ENCODE measurements around the gene KTN1.

Gene KTN1

DNA sequence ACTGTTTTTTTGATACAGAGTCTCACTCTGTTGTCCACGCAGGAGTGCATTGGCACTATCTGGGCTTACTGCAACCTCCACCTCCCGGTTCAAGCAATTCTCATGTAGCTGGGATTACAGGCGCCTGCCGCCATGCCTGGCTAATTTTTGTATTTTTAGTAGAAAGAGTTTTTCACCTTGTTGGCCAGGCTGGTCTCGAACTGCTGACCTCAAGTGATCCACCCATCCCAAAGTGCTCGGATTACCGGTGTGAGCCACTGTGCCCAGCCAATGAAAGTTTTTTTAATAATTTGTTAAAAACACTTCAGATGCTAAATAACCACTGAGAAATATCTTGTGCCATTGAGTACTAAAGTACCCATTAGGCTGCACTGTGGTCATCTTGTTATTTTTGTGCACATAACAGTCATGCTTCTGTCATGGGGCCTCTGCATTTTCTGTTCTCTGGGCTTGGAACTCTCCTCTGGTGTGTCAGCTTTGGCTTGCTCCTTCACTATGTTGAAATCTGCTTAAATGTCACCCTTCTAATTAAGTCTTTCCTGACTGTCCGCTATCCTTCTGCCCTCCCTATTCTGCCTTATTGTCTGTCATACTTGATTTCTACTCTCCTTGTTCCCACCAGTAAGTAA is 105.1 kb downstream of the KTN1 start:
- DNase-seq = no peak

DNA sequence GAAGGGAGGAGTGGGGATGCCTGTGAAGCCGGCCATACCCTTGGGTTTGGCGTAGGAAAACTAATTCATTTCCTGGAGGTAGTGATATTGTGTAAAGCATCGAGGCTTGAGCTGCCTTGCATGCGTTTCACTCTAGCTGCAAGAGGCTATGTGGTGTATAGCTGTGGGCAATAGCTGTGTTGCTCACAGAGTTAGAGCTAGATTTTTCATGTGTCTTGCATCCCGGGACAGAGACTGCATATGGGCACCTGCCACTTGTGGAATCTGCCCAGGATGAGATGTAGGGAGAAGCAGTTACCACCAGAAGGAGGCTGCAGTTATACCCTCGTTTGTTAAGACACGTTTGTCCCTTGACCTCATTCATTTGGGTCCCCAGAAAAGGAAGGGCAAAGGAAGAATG is 106.7 kb downstream of the KTN1 start:
- DNase-seq = no peak

DNA sequence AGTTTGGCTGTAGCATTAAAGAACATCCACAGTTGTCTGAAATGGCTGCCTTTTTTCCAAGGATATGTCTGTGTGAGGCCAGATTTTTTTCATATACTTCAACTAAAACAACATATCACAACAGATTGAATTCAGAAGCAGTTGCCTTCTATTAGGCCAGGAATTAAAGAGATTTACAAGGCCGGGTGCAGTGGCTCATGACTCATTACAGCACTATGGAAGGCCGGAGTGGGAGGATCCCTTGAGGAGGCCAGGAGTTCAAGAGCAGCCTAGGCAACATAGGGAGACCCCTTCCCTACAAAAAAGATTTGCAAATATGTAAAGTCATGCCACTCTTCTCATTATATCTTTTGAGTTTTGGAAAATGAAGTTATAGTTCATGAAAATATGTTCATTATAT is 108.6 kb downstream of the KTN1 start:
- DNase-seq = no peak

DNA sequence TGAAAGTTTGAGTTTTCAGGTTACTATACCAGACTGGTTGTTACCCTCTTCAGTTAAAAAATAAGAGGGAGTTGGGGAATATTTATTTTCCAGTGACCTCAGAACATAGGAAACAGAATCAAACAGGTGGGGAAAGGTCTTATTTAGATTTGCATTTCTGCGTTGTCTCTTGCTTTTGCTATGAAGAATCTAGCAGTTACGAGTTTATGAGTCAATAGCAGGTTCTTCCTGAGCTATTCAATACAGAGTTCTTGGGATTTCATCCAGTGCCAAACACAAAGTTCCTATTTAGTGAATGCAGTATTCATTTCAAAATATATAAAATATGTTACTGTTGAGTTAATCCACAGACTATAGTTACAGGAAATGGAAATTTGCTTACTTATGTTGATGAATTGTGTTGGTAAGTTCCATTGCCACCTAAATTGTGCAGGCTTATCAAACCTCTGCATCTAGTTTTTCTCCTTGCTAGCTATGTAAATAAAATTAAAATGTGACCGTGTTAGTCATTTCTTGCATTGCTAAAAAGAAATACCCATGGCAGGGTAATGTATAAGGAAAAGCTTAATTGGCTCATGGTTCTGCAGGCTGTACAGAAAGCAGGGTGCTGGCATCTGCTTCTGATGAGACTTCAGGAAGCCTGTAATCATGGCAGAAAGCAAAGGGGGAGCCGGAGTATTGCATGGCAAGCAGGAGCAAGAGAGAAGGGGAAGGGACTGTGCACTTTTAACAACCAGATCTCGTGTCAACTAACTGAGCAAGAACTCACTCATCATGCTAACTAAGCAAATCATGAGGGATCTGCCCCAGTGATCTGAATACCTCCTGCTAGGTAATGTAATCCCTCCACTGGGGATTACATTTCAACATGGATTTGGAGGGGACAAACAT is 110.2 kb downstream of the KTN1 start:
- DNase-seq = no peak

DNA sequence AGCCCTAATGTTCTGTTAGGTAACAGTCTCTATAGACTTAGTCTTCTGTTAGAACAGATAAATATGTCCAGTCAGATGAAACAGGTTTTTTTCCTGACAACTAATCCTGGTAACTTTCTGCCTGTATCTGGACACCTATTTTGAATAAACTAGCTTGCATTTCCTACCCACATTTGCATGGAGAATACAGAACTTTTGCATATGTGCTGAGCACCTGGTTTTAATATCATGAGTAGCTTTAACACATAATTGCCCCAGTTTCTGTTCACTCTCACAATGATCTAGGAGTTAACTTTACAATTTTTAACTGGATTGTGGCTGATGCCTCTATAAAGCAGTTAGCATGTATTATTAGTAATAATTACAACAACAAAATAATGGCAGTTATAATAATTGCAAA is 111.7 kb downstream of the KTN1 start:
- DNase-seq = no peak

DNA sequence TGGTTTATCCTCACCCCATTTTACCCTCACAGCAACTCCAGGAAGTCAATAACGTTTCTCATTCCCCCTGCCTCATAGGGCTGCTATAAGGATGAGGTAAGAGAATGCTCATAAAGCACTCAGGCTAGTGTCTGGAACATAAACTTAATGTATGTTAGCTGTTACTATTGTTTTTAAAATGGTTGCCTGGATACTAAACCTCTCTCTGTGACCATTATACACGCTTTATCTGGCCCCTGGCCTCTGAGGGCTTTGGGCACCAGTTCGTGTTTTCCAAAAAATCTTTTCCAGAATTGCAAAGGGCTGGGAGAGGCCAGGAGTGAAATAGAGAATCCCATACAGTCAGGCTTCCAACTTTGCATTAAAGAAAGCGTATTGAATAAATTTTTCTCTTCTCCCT is 113.9 kb downstream of the KTN1 start:
- no peak for DNase-seq

DNA sequence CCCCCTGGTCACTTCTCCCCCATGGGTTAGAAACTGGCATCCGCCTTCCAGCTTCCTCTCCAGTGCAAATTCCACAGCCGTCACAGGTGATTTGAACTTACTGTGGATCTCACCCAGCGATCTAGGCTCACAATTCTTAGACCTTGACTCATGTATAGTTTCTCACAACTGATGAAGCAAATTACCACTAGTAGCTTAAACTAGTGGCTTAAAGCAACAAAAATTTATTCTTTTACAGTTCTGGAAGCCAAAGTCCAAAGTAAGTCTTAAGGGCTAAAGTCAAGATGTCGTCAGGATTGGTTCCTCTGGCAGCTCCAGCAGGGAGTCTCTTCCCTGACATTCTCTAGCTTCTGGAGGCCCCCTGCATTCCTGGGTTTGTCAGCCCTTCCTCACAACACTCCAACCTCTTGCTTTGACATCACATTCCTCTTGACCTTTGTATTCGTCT is 117.4 kb downstream of the KTN1 start:
- DNase-seq = no peak

DNA sequence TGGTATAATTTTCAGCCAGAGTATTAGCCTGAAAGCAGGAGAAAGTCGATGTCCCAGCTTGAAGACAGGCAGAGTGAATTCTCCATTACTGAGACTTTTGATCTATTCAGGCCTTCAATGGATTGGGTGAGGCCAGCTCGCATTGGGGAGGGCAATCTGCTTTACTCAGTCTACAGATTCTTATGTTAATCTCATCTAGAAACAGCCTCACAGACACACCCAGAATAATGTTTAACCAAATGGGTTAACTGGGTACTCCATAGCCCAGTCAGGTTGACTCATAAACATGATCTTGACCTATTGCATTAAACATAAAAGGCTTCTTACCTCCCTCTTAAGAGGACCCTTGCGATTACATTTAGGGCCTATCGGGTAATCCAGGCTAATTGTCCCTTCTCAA is 118.0 kb downstream of the KTN1 start:
- DNase-seq = no peak

DNA sequence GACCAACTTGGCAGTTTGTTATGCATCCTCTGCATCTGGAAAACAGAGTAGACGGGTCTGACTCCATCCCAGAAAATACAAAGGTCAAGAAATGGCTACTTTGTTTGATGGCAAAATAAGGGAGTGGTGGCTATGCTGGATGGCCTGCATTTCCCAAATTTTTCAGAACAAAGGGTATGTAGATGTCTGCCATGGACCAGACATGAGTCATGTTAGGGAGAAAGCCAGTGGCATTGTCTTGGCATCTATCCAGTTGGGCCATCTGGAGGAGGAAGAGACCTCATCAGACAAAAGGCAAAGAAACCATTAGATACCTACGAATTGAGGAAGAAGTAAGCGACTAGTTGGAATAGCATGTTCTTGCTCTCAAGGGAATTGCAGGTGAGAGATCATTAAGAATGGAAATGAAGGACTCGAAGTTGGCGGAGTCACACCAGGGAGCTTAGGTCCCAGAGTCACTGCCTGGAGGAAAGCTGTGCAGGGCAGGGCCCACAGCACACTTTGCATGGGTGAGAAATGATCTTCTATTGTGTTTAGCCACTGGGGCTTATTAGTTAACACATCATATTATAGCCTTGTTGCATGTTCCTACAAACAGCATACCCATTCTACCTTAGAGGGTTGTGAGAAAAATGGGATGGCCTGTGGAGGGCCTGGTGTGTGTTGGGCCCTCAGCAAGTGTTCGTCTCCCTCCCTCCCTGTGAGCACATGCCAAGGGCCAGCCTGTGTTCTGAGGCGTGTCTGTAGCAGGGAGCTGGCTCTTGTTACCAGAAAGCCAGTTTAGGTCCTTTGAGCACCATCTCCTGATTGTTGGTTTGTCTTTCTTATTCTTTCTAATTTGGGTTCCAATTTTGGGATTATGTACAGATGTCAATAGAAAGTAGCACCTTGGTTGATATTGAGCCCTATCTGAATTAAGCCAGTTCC is 119.4 kb downstream of the KTN1 start:
- DNase-seq = peak; percentile 60 to 71

DNA sequence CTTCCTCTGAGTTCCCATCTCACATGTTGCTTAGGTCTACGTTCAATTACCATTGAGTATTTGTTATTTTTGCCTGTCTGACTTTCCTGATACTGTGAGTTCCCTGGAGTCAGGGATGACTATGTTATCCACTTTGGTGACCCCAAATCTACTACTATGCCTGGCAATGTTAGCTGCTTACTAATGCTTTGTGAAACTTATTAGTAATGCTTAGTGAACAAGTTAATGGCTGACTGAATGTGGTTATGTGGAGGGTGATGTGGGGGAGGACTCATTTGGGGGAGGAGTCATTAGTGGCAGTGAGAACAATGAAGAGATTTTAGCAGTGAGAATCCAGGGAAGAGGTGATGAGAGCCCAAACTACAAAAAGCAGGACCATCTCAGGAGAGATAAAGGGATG is 121.6 kb downstream of the KTN1 start:
- no peak for DNase-seq

DNA sequence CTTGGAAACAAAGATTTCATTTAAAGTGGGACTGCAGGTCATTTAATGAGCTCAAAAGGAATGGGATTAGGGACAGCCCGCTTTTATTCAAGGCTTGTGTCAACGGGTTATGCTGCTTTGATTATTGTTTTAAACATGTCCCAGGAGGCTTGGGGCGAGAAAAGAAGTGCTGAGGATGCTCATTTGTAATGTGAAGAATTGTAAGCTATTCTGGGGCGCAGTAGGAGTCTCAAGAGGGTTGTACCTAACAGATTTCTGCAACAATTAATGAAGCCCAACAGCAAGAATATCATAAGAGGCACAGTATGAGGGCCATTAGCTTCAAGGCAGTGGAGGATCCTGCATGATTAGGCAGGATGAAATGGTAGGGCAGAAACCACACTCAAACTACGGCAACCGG is 122.5 kb downstream of the KTN1 start:
- DNase-seq = no peak

DNA sequence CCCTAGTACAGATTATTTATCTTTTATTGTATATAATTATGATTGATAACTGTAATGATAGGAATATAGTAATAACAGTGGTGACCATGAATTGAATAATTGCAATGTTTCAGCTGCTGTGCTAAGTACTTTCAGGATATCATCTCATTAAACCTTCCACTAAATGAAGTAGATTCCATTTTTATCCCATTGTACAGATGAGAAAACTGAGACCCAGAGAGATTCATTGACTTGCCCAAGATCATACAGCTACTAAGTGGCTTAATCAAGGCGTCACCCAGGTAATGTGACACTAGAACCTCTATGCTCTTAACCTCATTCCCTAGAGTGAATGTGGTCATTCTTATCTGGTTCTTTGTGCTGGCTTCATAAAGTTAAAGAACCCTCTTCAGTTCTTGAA is 124.6 kb downstream of the KTN1 start:
- DNase-seq = no peak

DNA sequence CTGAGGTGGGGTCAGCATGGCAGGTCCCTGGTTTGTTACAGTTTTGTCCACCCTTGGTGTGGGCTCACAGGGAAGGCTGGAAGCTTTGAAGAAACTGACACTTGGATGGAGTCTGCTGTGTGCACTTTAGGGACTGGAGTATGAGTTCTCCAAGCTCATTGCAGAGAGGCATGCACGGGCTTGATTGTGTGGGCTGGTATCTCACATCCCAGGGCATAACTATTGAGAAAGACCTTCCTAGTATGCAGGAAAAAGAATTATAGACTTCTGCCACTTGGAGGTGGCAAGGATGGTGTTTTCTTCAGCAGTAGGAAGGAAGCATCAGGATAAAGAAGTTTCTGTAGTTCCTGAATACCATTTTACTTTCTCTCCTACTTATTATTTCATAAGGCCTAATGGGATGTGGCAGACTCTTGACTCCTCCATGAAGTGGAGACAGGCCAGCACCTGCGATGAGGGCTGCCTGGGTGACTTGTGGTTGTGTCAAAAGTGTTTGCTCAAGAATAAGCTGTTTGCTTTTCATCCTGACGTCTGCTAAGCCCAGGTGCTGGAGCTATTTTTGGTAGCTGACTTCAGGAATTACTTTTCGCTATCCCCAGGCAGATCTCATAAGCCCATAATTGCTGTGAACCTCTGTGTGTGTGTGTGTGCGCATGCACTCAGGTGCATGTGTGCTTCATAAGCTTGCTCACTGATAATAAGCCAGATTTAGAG is 125.8 kb downstream of the KTN1 start:
- peak; percentile 98 for DNase-seq

DNA sequence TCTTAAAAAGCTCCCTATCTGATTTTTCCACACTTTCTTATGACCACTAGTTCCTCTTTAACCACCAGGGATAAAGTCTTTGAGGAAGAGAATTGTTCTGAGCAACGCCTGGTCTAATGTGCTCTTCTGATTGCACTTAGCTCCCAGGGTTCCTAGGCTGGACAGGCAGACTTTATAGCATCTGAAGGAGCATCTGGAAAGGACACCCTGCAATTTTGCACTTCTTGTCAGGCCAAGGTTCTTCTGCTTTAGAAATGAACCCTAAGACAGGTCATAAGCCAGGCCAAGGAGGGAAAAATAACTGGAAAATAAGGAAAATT is 126.3 kb downstream of the KTN1 start:
- no peak for DNase-seq

DNA sequence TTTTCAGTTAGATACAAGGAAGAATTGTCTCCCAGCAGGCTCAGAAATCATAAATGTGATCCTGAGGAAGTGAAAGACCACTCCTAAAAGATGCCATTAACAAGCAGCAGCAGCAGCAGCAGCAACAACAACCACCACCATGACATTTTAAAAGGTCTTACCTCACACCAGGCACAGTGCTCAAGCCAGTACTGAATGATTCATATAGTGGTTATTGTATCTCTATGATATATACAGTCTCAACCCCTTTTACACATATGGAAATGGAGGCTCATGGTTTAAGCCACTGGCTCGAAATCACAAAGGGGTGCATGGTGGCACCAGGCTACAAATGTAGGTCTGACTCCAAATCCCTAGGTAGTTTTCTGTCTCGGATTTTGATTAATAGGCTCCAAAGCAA is 126.9 kb downstream of the KTN1 start:
- no peak for DNase-seq

DNA sequence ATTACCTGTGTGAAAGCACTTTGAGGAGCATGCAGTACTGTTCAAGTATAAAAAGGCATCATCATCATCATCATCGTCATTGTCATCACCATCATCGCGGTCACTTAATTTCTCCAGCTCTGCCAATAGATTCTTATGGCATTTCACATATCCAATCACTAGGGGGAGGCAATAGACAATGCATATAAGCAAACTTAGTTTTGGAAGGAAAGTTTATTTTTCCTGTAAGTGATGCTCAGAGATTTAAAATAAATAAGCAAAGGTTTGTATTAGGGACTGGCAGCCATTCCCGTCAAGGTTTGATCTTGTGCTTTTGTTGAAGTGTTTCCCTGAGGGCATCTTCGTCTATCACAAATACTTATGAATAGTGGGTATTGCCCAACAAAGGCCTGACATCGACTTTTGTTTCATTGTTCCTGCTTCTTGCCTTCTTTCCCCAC is 127.4 kb downstream of the KTN1 start:
- DNase-seq = peak; percentile 50 to 57

DNA sequence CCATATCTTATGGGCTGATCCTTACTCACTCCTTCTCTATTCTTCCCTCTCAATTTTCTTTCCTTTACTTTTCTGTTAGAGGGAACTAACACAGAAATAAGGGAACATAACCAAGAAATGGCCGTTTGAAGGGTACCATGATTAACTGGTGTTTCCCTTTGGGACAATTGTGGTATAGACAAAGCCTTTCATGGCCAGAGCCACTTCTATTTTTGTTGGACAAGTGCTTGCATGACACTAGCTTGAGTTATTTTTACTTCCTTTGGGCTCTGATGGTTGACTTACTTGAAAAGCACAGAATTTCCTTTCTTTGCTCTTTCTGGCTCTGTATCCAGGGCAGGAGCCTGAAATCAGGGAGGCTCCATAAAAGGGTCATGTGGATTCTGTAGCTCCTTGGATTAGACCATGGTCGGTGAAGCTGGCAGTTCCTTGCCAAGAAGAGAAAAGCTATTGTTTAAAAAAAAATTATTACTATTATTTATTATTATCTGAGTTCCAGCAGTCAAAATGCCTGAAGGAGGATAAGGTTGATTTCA is 130.6 kb downstream of the KTN1 start:
- no peak for DNase-seq

DNA sequence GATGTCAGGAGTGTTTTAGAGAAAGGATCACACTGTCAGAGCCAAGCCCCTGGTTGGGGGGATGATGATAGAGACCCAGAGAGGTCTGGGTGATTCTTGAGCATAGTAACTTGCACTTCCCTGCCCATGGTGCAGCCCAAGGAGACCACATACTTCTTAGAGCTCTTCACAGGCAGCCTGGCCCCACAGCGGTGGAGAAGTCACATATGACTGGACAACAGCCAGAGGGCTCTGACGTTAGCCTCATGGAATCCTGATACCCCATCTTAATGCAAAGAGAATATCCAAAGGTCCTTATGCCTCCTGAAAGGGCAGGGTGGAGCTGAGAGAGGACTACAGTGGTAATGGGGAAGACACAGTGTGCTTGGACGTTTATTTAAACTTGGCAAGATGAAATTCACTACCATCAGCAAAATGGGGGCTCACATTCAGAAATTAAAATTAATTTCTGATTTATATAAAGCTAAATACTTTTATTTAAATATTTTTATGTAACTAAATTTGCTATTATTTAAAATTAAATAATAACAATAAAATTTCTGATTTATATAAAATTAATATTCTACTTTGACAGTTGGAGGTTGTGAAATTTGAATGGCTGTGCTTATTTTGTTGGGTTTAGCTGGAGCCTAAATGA is 131.3 kb downstream of the KTN1 start:
- DNase-seq = no peak

DNA sequence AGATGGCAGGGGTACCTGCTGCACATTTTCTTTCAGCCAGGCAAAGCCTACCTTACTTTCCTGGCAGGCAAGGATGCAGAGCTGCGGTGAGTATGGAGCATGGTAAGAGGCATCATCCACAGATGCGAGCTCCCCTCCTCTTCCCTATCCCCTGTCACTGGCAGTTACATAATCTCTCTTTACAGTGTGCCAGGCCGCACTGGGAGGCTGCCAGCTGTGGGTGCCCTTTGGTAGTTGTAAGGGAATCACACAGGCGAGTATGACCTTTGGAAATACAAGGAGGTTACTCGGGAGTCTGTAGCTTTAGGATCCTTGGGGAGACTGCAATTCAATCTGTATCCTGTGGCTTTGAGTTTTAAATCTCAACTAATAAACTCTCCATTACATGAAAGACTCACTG is 132.5 kb downstream of the KTN1 start:
- peak in 1 of 2 experiments; percentile 25 for DNase-seq

DNA sequence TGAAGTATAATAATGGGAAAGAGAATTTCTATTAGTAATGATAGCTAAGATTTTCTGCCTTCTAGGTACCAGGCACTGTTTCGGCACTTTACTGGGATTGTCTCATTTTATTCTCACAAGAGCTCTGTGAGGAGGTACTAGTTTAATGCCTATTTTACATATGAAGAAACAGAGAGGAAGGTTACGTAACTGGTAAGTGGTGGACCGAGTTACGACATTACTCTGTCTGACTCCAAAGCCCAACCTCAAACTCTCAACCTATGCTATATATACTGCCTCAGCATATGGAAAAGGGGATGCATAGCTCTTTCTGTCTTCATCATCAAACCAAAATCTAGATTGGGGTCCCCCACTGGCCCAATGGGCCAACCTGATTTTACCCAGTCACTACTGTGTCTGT is 133.5 kb downstream of the KTN1 start:
- DNase-seq = no peak

DNA sequence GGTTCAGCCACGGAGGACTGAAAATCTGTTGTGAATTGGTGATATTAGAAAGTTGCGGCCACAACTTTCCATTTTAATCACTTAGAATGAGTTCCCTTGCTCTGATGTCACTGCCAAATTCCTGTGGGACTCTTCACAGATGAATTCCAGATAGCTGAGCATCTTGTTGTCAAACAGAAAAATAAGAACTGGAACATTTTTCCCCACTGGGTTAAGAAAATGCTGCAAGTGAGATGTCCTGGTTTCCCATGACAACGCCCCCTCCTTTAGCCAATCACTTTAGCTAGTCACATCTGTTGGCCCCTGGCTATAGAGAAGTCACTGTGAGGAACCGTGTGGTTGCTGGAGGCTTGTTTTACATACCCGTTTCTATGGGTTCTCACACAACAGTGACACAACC is 135.9 kb downstream of the KTN1 start:
- no peak for DNase-seq

DNA sequence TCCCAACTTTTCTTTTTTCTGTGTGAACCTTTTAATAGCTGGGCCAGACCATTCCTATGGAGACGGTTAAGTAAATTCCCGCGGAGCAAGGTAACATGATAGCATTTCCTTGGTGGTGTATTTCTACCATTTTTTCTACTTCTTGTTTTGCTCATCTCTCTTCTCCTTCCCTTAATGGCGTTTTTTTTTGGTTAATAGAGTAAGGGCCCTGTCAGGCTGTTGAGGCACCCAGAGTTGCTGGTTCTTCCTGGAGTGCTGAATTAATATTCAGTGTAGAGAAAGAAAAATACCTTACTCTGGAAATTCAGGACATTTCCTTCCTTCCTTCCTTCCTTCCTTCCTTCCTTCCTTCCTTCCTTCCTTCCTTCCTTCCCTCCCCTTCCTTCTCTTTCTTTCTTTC is 137.6 kb downstream of the KTN1 start:
- no peak for DNase-seq
